Adrenal gland (tissue), 5 donors: ENCODE measurements around the gene MED27.

Experiments used
- CTCF ChIP-seq, 6 experiments: fragments of 450-650 bp in 4 of 6; fragments of 200-600 bp in 2 of 6; sonication (generic) in 1 of 6; IDR thresholded peaks; 1 replicate in 5 of 6; 2 replicates in 1 of 6; pipeline versions ENCODE4 v1.5.1 to v1.8.0; 2016 to 2021; ENCODE audit warnings: antibody characterized with exemption in 6 of 6, mild to moderate bottlenecking in 2 of 6, moderate library complexity in 1 of 6
- POLR2A ChIP-seq, 2 donors: fragments of 450-650 bp; IDR thresholded peaks; one replicate each; pipeline ENCODE4 v1.6.1; 2017; ENCODE audit warnings: antibody characterized with exemption in 2 of 2, mild to moderate bottlenecking in 2 of 2, moderate library complexity in 1 of 2
- donor health status: DM: no; HTN: no; CAD: no.

GRCh38 chr9:131986089-131986488 lies 93.6 kb downstream of the MED27 start:
- TF ChIP-seq CTCF (IDR thresholded peaks at IDR 0.05): no peak
- no peak for TF ChIP-seq POLR2A (IDR thresholded peaks at IDR 0.05)
